Vagina (tissue), 2 donors: ENCODE measurements around the gene FFAR3.
"Not testable (repeated sequence)": the region's sequence is repeated elsewhere in the genome, so short reads cannot be mapped to it uniquely, and the experiment has no call there.

ENCODE experiments used
- CTCF ChIP-seq, 3 experiments: fragments of 450-650 bp in 2 of 3; fragments of 200-600 bp in 1 of 3; sonication (generic) in 1 of 3; IDR thresholded peaks; one replicate each; pipeline ENCODE4 v1.5.1; 2017 to 2019; ENCODE audit warnings: antibody characterized with exemption in 3 of 3, mild to moderate bottlenecking in 2 of 3, moderate library complexity in 2 of 3
- POLR2A ChIP-seq, 2 donors: fragments of 450-650 bp; IDR thresholded peaks; one replicate each; pipeline ENCODE4 v1.6.1; 2017; ENCODE audit warnings: antibody characterized with exemption in 2 of 2, mild to moderate bottlenecking in 2 of 2, moderate library complexity in 2 of 2

GRCh38 chr19:35360081-35360480 lies 1.8 kb downstream of the FFAR3 start:
- not testable (repeated sequence) for TF ChIP-seq CTCF, POLR2A (IDR thresholded peaks at IDR 0.05)
